ENCODE data around the gene RAVER2. TPM values are rescaled to one million over a fixed set of nuclear protein-coding genes. Genes with fewer than 3 reads are reported as not detected.
A peak's percentile ranks its signal among the peaks of the same experiment; 100 is the strongest.

RAVER2 gene
- total and polyA plus RNA-seq, 2 donors (not counting 1 experiment from before 2014, with no cell fraction given) = 0.82 to 1.4 TPM

DNA sequence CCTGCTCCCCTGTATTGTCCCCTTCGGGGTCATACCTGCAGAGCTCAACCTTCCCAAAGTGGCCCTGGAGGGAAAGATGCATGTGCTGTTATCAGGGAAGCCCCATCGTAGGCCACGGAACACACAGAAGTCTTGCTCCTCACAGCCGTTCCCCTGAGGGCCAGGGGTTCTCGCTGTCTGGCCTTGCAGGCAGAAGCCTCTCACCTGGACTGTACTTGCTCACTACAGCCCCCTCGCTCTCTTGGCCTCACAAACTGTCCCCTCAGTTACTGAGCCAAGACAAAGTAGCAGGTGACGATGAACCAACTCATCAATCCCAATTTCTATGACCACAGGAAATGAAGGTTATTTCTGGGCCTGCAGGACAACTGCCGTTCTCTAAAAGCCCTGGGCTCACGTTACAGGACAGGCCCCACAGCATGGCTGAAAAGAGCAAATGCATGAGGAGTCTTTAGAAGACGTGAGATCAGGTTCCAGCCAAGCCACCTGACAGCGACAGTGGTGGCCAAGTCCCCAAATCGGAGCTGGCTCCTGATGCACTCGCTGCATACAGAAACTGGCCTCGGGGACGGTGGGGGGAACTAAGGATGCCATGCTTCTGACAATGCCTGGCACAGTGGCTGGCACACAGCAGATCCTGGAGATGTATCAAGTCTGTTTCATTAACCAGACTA lies 95.0 kb downstream of the RAVER2 start:
- Mint-ChIP-seq H3K27ac (no peak overlapping the region), H3K27me3 (no peaks in the 10 kb centered on the region), H3K9me3 (ENCODE audit: insufficient read depth) (no peaks in the 10 kb centered on the region), H3K4me1 (peaks cover 20% of the 10 kb centered on the region), H3K4me3 (no peak overlapping the region)
- WGBS (ENCODE audit: insufficient coverage) = 96% methylated on average over 15 of the region's 15 CpGs
- H3K27me3 ChIP-seq (replicated peaks in 1 of 4; ENCODE audit: control extremely low read depth in 1 of 4, control insufficient read depth in 3 of 4, insufficient read depth in 4 of 4, low read length in 3 of 4) = no peaks in the 10 kb centered on the region
- ChIA-PET CTCF (interaction anchor here (2.3 to 2.5 kb wide), 2 partner anchors 15 to 17 kb away, joined by 8 to 14 read pairs; no protein-coding TSS in a partner anchor), POLR2A (no interaction called here)
- no peak overlapping the region for H2AFZ ChIP-seq (ENCODE audit: insufficient read depth, low read depth, low read length, poor library complexity, severe bottlenecking)
- H3K9ac ChIP-seq (ENCODE audit: low read length) = no peak overlapping the region
- DNase-seq (no peak), ATAC-seq (ENCODE audit: low read depth) (no peak)
- H3K27ac ChIP-seq (ENCODE audit: low read length in 2 of 2) = no peak overlapping the region
- no peak overlapping the region for H3K4me2 ChIP-seq (replicated peaks; ENCODE audit: low read depth, low read length, poor library complexity, severe bottlenecking)
- H3K36me3 ChIP-seq (replicated peaks in 1 of 2; ENCODE audit: control extremely low read depth in 1 of 2, control insufficient read depth in 1 of 2, extremely low read depth in 1 of 2, insufficient read depth in 2 of 2, low read length in 1 of 2) = peaks cover 11 to 91% of the 10 kb centered on the region in 2 experiments
- H3K4me1 ChIP-seq (ENCODE audit: control insufficient read depth in 2 of 2, insufficient read depth in 2 of 2, low read length in 2 of 2) = peaks cover 15 to 17% of the 10 kb centered on the region in 2 donors
- TF ChIP-seq CTCF (IDR thresholded peaks at IDR 0.05) = no peak
- TF ChIP-seq EZH2 (IDR thresholded peaks at IDR 0.05; ENCODE audit: borderline replicate concordance, insufficient read depth, low read depth, low read length, poor library complexity, severe bottlenecking) = no peak
- no peaks in the 10 kb centered on the region for H3K9me3 ChIP-seq (ENCODE audit: control extremely low read depth in 1 of 3, control insufficient read depth in 2 of 3, insufficient read depth in 1 of 3, low read length in 2 of 3)
- H3K4me3 ChIP-seq (ENCODE audit: control extremely low read depth in 1 of 5, extremely low read depth in 1 of 5, insufficient read depth in 1 of 5, low read depth in 2 of 5, low read length in 4 of 5) = no peak overlapping the region
- intact Hi-C loops (cut with micrococcal nuclease) = no loop called here
- peaks cover 11% of the 10 kb centered on the region for H3K79me2 ChIP-seq (ENCODE audit: control insufficient read depth, insufficient read depth, low read length)
- H4K20me1 ChIP-seq (ENCODE audit: control insufficient read depth, insufficient read depth, low read length, poor library complexity, severe bottlenecking) = peaks cover 16% of the 10 kb centered on the region

GRCh38 chr1:64841330-64842065 lies 96.6 kb downstream of the RAVER2 start:
- peak overlapping the region; percentile 32 for H3K4me2 ChIP-seq (replicated peaks; ENCODE audit: low read depth, low read length, poor library complexity, severe bottlenecking)
- H3K4me1 ChIP-seq (ENCODE audit: control insufficient read depth in 2 of 2, insufficient read depth in 2 of 2, low read length in 2 of 2) = peaks cover 15 to 17% of the 10 kb centered on the region in 2 donors
- ChIA-PET POLR2A (no interaction called here), CTCF (interaction anchor here (0.8 to 2.5 kb wide), 4 partner anchors 16 to 234 kb away, joined by 3 to 14 read pairs (median 6); no protein-coding TSS in a partner anchor)
- ATAC-seq (ENCODE audit: low read depth) (no peak), DNase-seq (no peak)
- no peak overlapping the region for H3K9ac ChIP-seq (ENCODE audit: low read length)
- no peak overlapping the region for H2AFZ ChIP-seq (ENCODE audit: insufficient read depth, low read depth, low read length, poor library complexity, severe bottlenecking)
- H3K4me3 ChIP-seq (ENCODE audit: control extremely low read depth in 1 of 5, extremely low read depth in 1 of 5, insufficient read depth in 1 of 5, low read depth in 2 of 5, low read length in 4 of 5) = no peak overlapping the region
- TF ChIP-seq CTCF (IDR thresholded peaks at IDR 0.05) (no peak), EZH2 (IDR thresholded peaks at IDR 0.05; ENCODE audit: borderline replicate concordance, insufficient read depth, low read depth, low read length, poor library complexity, severe bottlenecking) (no peak)
- intact Hi-C loops (cut with micrococcal nuclease) = no loop called here
- H4K20me1 ChIP-seq (ENCODE audit: control insufficient read depth, insufficient read depth, low read length, poor library complexity, severe bottlenecking) = peaks cover 16% of the 10 kb centered on the region
- Mint-ChIP-seq H3K4me1 (peaks cover 20% of the 10 kb centered on the region), H3K27ac (peak overlapping the region; percentile 51), H3K27me3 (no peaks in the 10 kb centered on the region), H3K9me3 (ENCODE audit: insufficient read depth) (no peaks in the 10 kb centered on the region), H3K4me3 (no peak overlapping the region)
- WGBS (ENCODE audit: insufficient coverage) = 100% methylated on average over 4 of the region's 6 CpGs
- H3K79me2 ChIP-seq (ENCODE audit: control insufficient read depth, insufficient read depth, low read length) = peaks cover 11% of the 10 kb centered on the region
- H3K36me3 ChIP-seq (replicated peaks in 1 of 2; ENCODE audit: control extremely low read depth in 1 of 2, control insufficient read depth in 1 of 2, extremely low read depth in 1 of 2, insufficient read depth in 2 of 2, low read length in 1 of 2) = peaks cover 10 to 90% of the 10 kb centered on the region in 2 experiments
- H3K27ac ChIP-seq (ENCODE audit: low read length in 2 of 2) = peak overlapping the region in 1 of 2 donors; percentile 65
- H3K9me3 ChIP-seq (ENCODE audit: control extremely low read depth in 1 of 3, control insufficient read depth in 2 of 3, insufficient read depth in 1 of 3, low read length in 2 of 3) = no peaks in the 10 kb centered on the region
- H3K27me3 ChIP-seq (replicated peaks in 1 of 4; ENCODE audit: control extremely low read depth in 1 of 4, control insufficient read depth in 3 of 4, insufficient read depth in 4 of 4, low read length in 3 of 4) = no peaks in the 10 kb centered on the region
